ENCODE results near the gene ATP7B. TPM values are rescaled to one million over a fixed set of nuclear protein-coding genes. Genes with fewer than 3 reads are reported as not detected.

Gene ATP7B
- 37.7 TPM for total RNA-seq

GRCh38 chr13:52010890-52011631 is at the start of gene ATP7B:
Gene ATP7B (minus strand): TSS chr13:52011450. CDS start chr13:52011337, 113 bp downstream.
- H3K4me3 ChIP-seq: peak within 1 kb of the TSS; percentile 73 to 75
- intact Hi-C loops (cut with DNase I): loop anchor here (5.0 kb wide), 3 partner anchors 181 to 559 kb away; partner anchors contain the start of genes DHRS12 and INTS6
- H3K27ac ChIP-seq: peak within 1 kb of the TSS; percentile 65 to 70
- no peaks in the 10 kb centered on the region for H3K9me3 ChIP-seq
- H3K27me3 ChIP-seq: no peaks in the 10 kb centered on the region
- peaks cover 0 to 9% of the 10 kb centered on the region in 2 donors for H3K4me1 ChIP-seq
- peak in 1 of 3 experiments; percentile 24 for TF ChIP-seq CTCF (IDR thresholded peaks at IDR 0.05)
- no peaks in the 10 kb centered on the region for H3K36me3 ChIP-seq
- DNase-seq (ENCODE audit: low spot score in 2 of 2): peak in 1 of 2 donors; percentile 66

DNA sequence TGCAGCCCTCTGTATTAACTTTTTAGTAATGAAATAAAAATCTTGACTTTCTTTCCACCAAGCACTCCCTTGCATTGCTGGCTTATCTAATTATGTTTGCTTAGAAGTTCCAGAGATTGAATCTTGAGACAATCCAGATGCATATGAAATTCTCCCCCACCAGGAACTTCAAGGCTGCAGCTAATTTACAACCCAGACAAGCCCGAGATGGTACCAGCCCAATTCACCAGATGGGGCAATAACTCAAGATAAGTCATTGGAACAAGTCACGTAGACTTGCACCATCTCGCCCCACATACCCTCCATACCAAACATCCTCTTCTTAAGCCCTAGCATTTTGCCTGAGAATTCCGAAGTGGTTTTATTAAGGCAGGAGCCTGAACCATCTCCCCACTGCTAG is 42.2 kb upstream of the ATP7B start:
- DNase-seq (ENCODE audit: low spot score in 2 of 2): no peak
- H3K9me3 ChIP-seq: peaks cover 0 to 14% of the 10 kb centered on the region in 2 donors
- H3K4me3 ChIP-seq: no peak overlapping the region
- H3K36me3 ChIP-seq: no peaks in the 10 kb centered on the region
- H3K27me3 ChIP-seq: no peaks in the 10 kb centered on the region
- H3K4me1 ChIP-seq: no peaks in the 10 kb centered on the region
- intact Hi-C loops (cut with DNase I): no loop called here
- H3K27ac ChIP-seq: no peak overlapping the region
- TF ChIP-seq CTCF (IDR thresholded peaks at IDR 0.05): no peak

- TF ChIP-seq CTCF (IDR thresholded peaks at IDR 0.05): no peak
- Histone ChIP-seq H3K27me3 (no peaks in the 10 kb centered on the region), H3K4me1 (no peaks in the 10 kb centered on the region), H3K36me3 (no peaks in the 10 kb centered on the region), H3K27ac (no peak overlapping the region), H3K4me3 (no peak overlapping the region), H3K9me3 (peaks cover 0 to 22% of the 10 kb centered on the region in 2 donors)
- intact Hi-C loops (cut with DNase I): no loop called here
- DNase-seq (ENCODE audit: low spot score in 2 of 2): no peak
Observed at GRCh38 chr13:52051400-52051799, 40.1 kb upstream of the ATP7B start.

GRCh38 chr13:52048516-52048915 is 37.3 kb upstream of the ATP7B start:
- Histone ChIP-seq H3K27me3 (no peaks in the 10 kb centered on the region), H3K4me3 (no peak overlapping the region), H3K36me3 (no peaks in the 10 kb centered on the region), H3K27ac (no peak overlapping the region), H3K4me1 (no peaks in the 10 kb centered on the region), H3K9me3 (peaks cover 0 to 22% of the 10 kb centered on the region in 2 donors)
- DNase-seq (ENCODE audit: low spot score in 2 of 2): no peak
- intact Hi-C loops (cut with DNase I): no loop called here
- no peak for TF ChIP-seq CTCF (IDR thresholded peaks at IDR 0.05)

GRCh38 chr13:52047463-52047862 is 36.2 kb upstream of the ATP7B start:
- Histone ChIP-seq H3K9me3 (peaks cover 0 to 19% of the 10 kb centered on the region in 2 donors), H3K36me3 (no peaks in the 10 kb centered on the region), H3K27me3 (no peaks in the 10 kb centered on the region), H3K4me3 (no peak overlapping the region), H3K27ac (no peak overlapping the region), H3K4me1 (no peaks in the 10 kb centered on the region)
- intact Hi-C loops (cut with DNase I): no loop called here
- no peak for DNase-seq (ENCODE audit: low spot score in 2 of 2)
- no peak for TF ChIP-seq CTCF (IDR thresholded peaks at IDR 0.05)

Data from ascending aorta (tissue), 2 donors.